H9 (cell line): ENCODE measurements around the gene NFKBIZ. TPM values are rescaled to one million over a fixed set of nuclear protein-coding genes. Genes with fewer than 3 reads are reported as not detected.

Source experiments
- DNase-seq: peaks from one replicate; pipeline ENCODE4 v3.0.0-alpha.2; 2017
- H2AFZ ChIP-seq: one replicate; pipeline ENCODE4 v1.6.1; 2013; ENCODE audit warnings: mild to moderate bottlenecking, low read length, control low read depth, moderate library complexity
- H2AK5ac ChIP-seq: 2 replicates; pipeline ENCODE4 v1.6.1; 2013; ENCODE audit warnings: low read length, control low read depth, mixed read lengths; ENCODE audit not compliant: insufficient read length
- H2BK120ac ChIP-seq: one replicate; pipeline ENCODE4 v1.6.1; 2013; ENCODE audit warnings: low read depth, mild to moderate bottlenecking, low read length, control low read depth, inconsistent platforms; ENCODE audit not compliant: poor library complexity, severe bottlenecking
- H2BK12ac ChIP-seq: 2 replicates; pipeline ENCODE4 v1.6.1; 2013; ENCODE audit warnings: low read length, control low read depth, mixed read lengths, low read depth; ENCODE audit not compliant: insufficient read length
- H2BK15ac ChIP-seq: 2 replicates; pipeline ENCODE4 v1.6.1; 2013; ENCODE audit warnings: low read depth, low read length, control low read depth
- H2BK20ac ChIP-seq: one replicate; pipeline ENCODE4 v1.6.1; 2013; ENCODE audit warnings: low read depth, mild to moderate bottlenecking, low read length, control low read depth, inconsistent platforms; ENCODE audit not compliant: poor library complexity, severe bottlenecking
- H2BK5ac ChIP-seq: 2 replicates; pipeline ENCODE4 v1.6.1; 2013; ENCODE audit warnings: low read length, control low read depth, mixed read lengths; ENCODE audit not compliant: insufficient read length
- H3K14ac ChIP-seq: 2 replicates; pipeline ENCODE4 v1.6.1; 2013; ENCODE audit warnings: low read length, control low read depth; ENCODE audit not compliant: insufficient read depth
- H3K18ac ChIP-seq: 2 replicates; pipeline ENCODE4 v1.6.1; 2013; ENCODE audit warnings: low read depth, mild to moderate bottlenecking, mixed read lengths, low read length, control low read depth; ENCODE audit not compliant: insufficient read length
- H3K23ac ChIP-seq: 2 replicates; pipeline ENCODE4 v1.6.1; 2013; ENCODE audit warnings: low read length, control low read depth, mixed read lengths, low read depth; ENCODE audit not compliant: insufficient read length
- H3K23me2 ChIP-seq: 2 replicates; pipeline ENCODE4 v1.6.1; 2013; ENCODE audit warnings: low read depth, mild to moderate bottlenecking, mixed read lengths, low read length, control low read depth; ENCODE audit not compliant: insufficient read length, poor library complexity, severe bottlenecking
- H3K27ac ChIP-seq: 2 replicates; pipeline ENCODE4 v1.5.1; 2013; ENCODE audit warnings: low read length, control low read depth, mixed read lengths, low read depth; ENCODE audit not compliant: insufficient read length
- H3K27me3 ChIP-seq: 2 replicates; pipeline ENCODE4 v1.6.1; 2013; ENCODE audit warnings: low read length, control low read depth, inconsistent platforms; ENCODE audit not compliant: insufficient read depth
- H3K4ac ChIP-seq: 2 replicates; pipeline ENCODE4 v1.6.1; 2013; ENCODE audit warnings: low read depth, mild to moderate bottlenecking, control low read depth, inconsistent platforms, low read length, moderate library complexity
- H3K4me1 ChIP-seq: 2 replicates; pipeline ENCODE4 v1.6.1; 2013; ENCODE audit warnings: low read length, control low read depth, inconsistent platforms; ENCODE audit not compliant: insufficient read depth
- H3K4me2 ChIP-seq: 2 replicates; pipeline ENCODE4 v1.6.1; 2013; ENCODE audit warnings: low read length, control low read depth, mixed read lengths; ENCODE audit not compliant: insufficient read length, insufficient read depth
- H3K56ac ChIP-seq: 2 replicates; pipeline ENCODE4 v1.6.1; 2013; ENCODE audit warnings: low read depth, mild to moderate bottlenecking, mixed read lengths, low read length, control low read depth; ENCODE audit not compliant: insufficient read length
- H3K79me1 ChIP-seq: 2 replicates; pipeline ENCODE4 v1.6.1; 2013; ENCODE audit warnings: low read depth, mild to moderate bottlenecking, moderate library complexity, low read length, control low read depth, inconsistent platforms; ENCODE audit not compliant: insufficient read depth, poor library complexity, severe bottlenecking
- H3K79me2 ChIP-seq: 2 replicates; pipeline ENCODE4 v1.6.1; 2013; ENCODE audit warnings: low read length, control low read depth, inconsistent platforms; ENCODE audit not compliant: insufficient read depth
- H3K9ac ChIP-seq: 2 replicates; pipeline ENCODE4 v1.6.1; 2013; ENCODE audit warnings: low read length, control low read depth, mixed read lengths; ENCODE audit not compliant: insufficient read length; ENCODE audit errors: extremely low read depth
- H3K9me3 ChIP-seq: one replicate; pipeline ENCODE4 v1.6.1; 2013; ENCODE audit warnings: low read depth, low read length, inconsistent platforms; ENCODE audit not compliant: control insufficient read depth
- H3T11ph ChIP-seq: one replicate; pipeline ENCODE4 v1.6.1; 2013; ENCODE audit warnings: mild to moderate bottlenecking, low read length, control low read depth, inconsistent platforms
- H4K20me1 ChIP-seq: one replicate; pipeline ENCODE4 v1.6.1; 2013; ENCODE audit not compliant: control insufficient read depth, insufficient read length, insufficient read depth
- H4K5ac ChIP-seq: 2 replicates; pipeline ENCODE4 v1.6.1; 2013; ENCODE audit warnings: low read depth, mild to moderate bottlenecking, mixed read lengths, low read length, control low read depth; ENCODE audit not compliant: insufficient read length
- H4K8ac ChIP-seq: replicated peaks from 2 replicates; pipeline ENCODE4 v1.6.1; 2013; ENCODE audit warnings: low read length, control low read depth, mixed read lengths, low read depth; ENCODE audit not compliant: insufficient read length
- H4K91ac ChIP-seq: 2 replicates; pipeline ENCODE4 v1.6.1; 2013; ENCODE audit warnings: low read depth, mild to moderate bottlenecking, moderate library complexity, mixed read lengths, low read length, control low read depth; ENCODE audit not compliant: insufficient read length
- H3K27ac Mint-ChIP-seq, 3 experiments: 2 replicates in 2 of 3; 3 replicates in 1 of 3; pipeline ENCODE4 v1.8.0; 2020 to 2021; ENCODE audit warnings: mixed read lengths in 3 of 3, mild to moderate bottlenecking in 1 of 3, moderate library complexity in 1 of 3
- H3K27me3 Mint-ChIP-seq: 2 replicates; pipeline ENCODE4 v1.8.0; 2021; ENCODE audit warnings: low read depth, mild to moderate bottlenecking, moderate library complexity, mixed read lengths
- H3K36me3 Mint-ChIP-seq, 3 experiments: 2 replicates in 2 of 3; 3 replicates in 1 of 3; pipeline ENCODE4 v1.8.0; 2020 to 2021; ENCODE audit warnings: low read depth in 3 of 3, mixed read lengths in 3 of 3; ENCODE audit not compliant: insufficient read depth in 1 of 3
- H3K4me1 Mint-ChIP-seq, 2 experiments: 2 replicates each; pipeline ENCODE4 v1.8.0; 2020; ENCODE audit warnings: mixed read lengths in 2 of 2
- H3K4me3 Mint-ChIP-seq, 2 experiments: 2 replicates in 1 of 2; 3 replicates in 1 of 2; pipeline ENCODE4 v1.8.0; 2020 to 2021; ENCODE audit warnings: mild to moderate bottlenecking in 2 of 2, mixed read lengths in 2 of 2, moderate library complexity in 1 of 2
- H3K9me3 Mint-ChIP-seq, 2 experiments: 2 replicates in 1 of 2; 3 replicates in 1 of 2; pipeline ENCODE4 v1.8.0; 2020; ENCODE audit warnings: mild to moderate bottlenecking in 2 of 2, mixed read lengths in 2 of 2, moderate library complexity in 1 of 2
- CTCF ChIP-seq: fragments of 200-600 bp; sonication (generic); conservative IDR thresholded peaks from 3 replicates; pipeline ENCODE4 v1.8.0; 2021; ENCODE audit warnings: antibody characterized with exemption, mild to moderate bottlenecking
- WGBS: extraction: QIAGEN DNeasy Blood & Tissue Kit; methylation state at CpG from one replicate; pipeline ENCODE4 v1.1.7; 2013; ENCODE audit warnings: missing lambda C conversion rate, low lambda C conversion rate, mixed read lengths; ENCODE audit not compliant: insufficient read length; ENCODE audit errors: extremely low coverage; 5-methylcytosine and 5-hydroxymethylcytosine counted together
- total RNA-seq: library from RNA; stranded (reverse); gene quantifications from 2 replicates; pipeline ENCODE4 v1.2.1, GENCODE V29; 2021

Gene NFKBIZ
- total RNA-seq, 1 experiment from 2014 or later, result 11.1 TPM

- H3K9me3 Mint-ChIP-seq, result no peaks in the 10 kb centered on the region
- H3K27ac Mint-ChIP-seq, result peak overlapping the region in 1 of 3 experiments; percentile 48; a peak in 2 of 7 replicates
- TF ChIP-seq CTCF, result no peak
- H3K36me3 Mint-ChIP-seq, result peaks cover 4 to 8% (median 8%) of the 10 kb centered on the region in 3 experiments; a peak in 6 of 7 replicates
- no peak overlapping the region for H3K27ac ChIP-seq
- no peak overlapping the region for H3K18ac ChIP-seq
- H4K20me1 ChIP-seq, result no peaks in the 10 kb centered on the region
- no peaks in the 10 kb centered on the region for H3K27me3 ChIP-seq
- no peak overlapping the region for H3K14ac ChIP-seq
- no peak overlapping the region for H3K4me2 ChIP-seq
- no peak overlapping the region for H2BK15ac ChIP-seq
- no peak overlapping the region for H3T11ph ChIP-seq
- WGBS, result no CpG with 5 or more reads among the region's 5 CpGs
- no peaks in the 10 kb centered on the region for H3K9me3 ChIP-seq
- no peak overlapping the region for H2BK12ac ChIP-seq
- no peak overlapping the region for H2AK5ac ChIP-seq
- H4K8ac ChIP-seq, result no peak overlapping the region
- no peaks in the 10 kb centered on the region for H3K23me2 ChIP-seq
- no peak overlapping the region for H3K56ac ChIP-seq
- H3K4me1 Mint-ChIP-seq, result peaks cover 12 to 16% of the 10 kb centered on the region in 2 experiments
- no peak overlapping the region for H3K23ac ChIP-seq
- H3K27me3 Mint-ChIP-seq, result no peaks in the 10 kb centered on the region
- H2AFZ ChIP-seq, result no peak overlapping the region
- H3K79me2 ChIP-seq, result no peaks in the 10 kb centered on the region
- no peak overlapping the region for H2BK20ac ChIP-seq
- no peaks in the 10 kb centered on the region for H3K79me1 ChIP-seq
- H3K4me1 ChIP-seq, result no peaks in the 10 kb centered on the region
- H4K5ac ChIP-seq, result no peak overlapping the region
- no peak overlapping the region for H2BK5ac ChIP-seq
- H4K91ac ChIP-seq, result no peak overlapping the region
- H2BK120ac ChIP-seq, result no peak overlapping the region
- H3K4ac ChIP-seq, result no peak overlapping the region
- no peak overlapping the region for H3K9ac ChIP-seq
- H3K4me3 Mint-ChIP-seq, result no peak overlapping the region
- no peak for DNase-seq
These were observed 25.8 kb upstream of the NFKBIZ start for GRCh38 chr3:101823525-101823924.
